Astrocyte (in vitro differentiated cells and primary cell): ENCODE measurements around the gene PHF14. TPM values are rescaled to one million over a fixed set of nuclear protein-coding genes. Genes with fewer than 3 reads are reported as not detected.

ENCODE experiments used
- DNase-seq: peaks from one replicate; pipeline ENCODE4 v3.0.0-alpha.2; 2010; ENCODE audit warnings: low read depth
- FAIRE-seq: peaks from 2 replicates; lab custom pipeline; 2011; peaks lifted over from hg19 to GRCh38; lab: Jason Lieb, UNC
- H2AFZ ChIP-seq: 2 replicates; pipeline ENCODE4 v1.6.0; 2012; ENCODE audit warnings: low read depth, low read length, inconsistent platforms
- H3K27ac ChIP-seq: 2 replicates; pipeline ENCODE4 v1.5.1; 2011; ENCODE audit warnings: low read depth, low read length, inconsistent platforms
- H3K27me3 ChIP-seq: 2 replicates; pipeline ENCODE4 v1.6.0; 2011; ENCODE audit warnings: low read length, inconsistent platforms; ENCODE audit not compliant: insufficient read depth
- H3K36me3 ChIP-seq: 2 replicates; pipeline ENCODE4 v1.5.1; 2011; ENCODE audit warnings: low read length, inconsistent platforms; ENCODE audit not compliant: insufficient read depth
- H3K4me1 ChIP-seq: 2 replicates; pipeline ENCODE4 v1.5.1; 2011; ENCODE audit warnings: low read length, inconsistent platforms; ENCODE audit not compliant: insufficient read depth
- H3K4me2 ChIP-seq: 2 replicates; pipeline ENCODE4 v1.6.0; 2012; ENCODE audit warnings: low read length, inconsistent platforms
- H3K4me3 ChIP-seq: 2 replicates; pipeline ENCODE4 v1.5.1; 2011; ENCODE audit warnings: low read depth, mild to moderate bottlenecking, low read length, inconsistent platforms; ENCODE audit not compliant: insufficient read depth
- H3K79me2 ChIP-seq: 2 replicates; pipeline ENCODE4 v1.6.0; 2012; ENCODE audit warnings: mild to moderate bottlenecking, low read length, inconsistent platforms; ENCODE audit not compliant: insufficient read depth
- H3K9ac ChIP-seq: 2 replicates; pipeline ENCODE4 v1.6.0; 2012; ENCODE audit warnings: mild to moderate bottlenecking, low read length, inconsistent platforms
- H3K9me3 ChIP-seq: 2 replicates; pipeline ENCODE4 v1.5.1; 2012; ENCODE audit warnings: low read depth, mild to moderate bottlenecking, low read length, inconsistent platforms; ENCODE audit not compliant: insufficient read depth
- H4K20me1 ChIP-seq: 2 replicates; pipeline ENCODE4 v1.6.0; 2012; ENCODE audit warnings: low read length, inconsistent platforms; ENCODE audit not compliant: insufficient read depth
- H3K27ac Mint-ChIP-seq: one replicate; pipeline ENCODE4 v1.8.0; 2021; ENCODE audit warnings: mild to moderate bottlenecking, mixed read lengths; ENCODE audit not compliant: unreplicated experiment
- H3K27me3 Mint-ChIP-seq: one replicate; pipeline ENCODE4 v1.8.0; 2021; ENCODE audit warnings: low read depth, mixed read lengths; ENCODE audit not compliant: unreplicated experiment
- H3K36me3 Mint-ChIP-seq: one replicate; pipeline ENCODE4 v1.8.0; 2021; ENCODE audit warnings: low read depth, mixed read lengths; ENCODE audit not compliant: unreplicated experiment
- H3K4me1 Mint-ChIP-seq: one replicate; pipeline ENCODE4 v1.8.0; 2021; ENCODE audit warnings: low read depth, mixed read lengths; ENCODE audit not compliant: unreplicated experiment
- H3K4me3 Mint-ChIP-seq: one replicate; pipeline ENCODE4 v1.8.0; 2021; ENCODE audit warnings: mild to moderate bottlenecking, moderate library complexity, mixed read lengths; ENCODE audit not compliant: unreplicated experiment
- H3K9me3 Mint-ChIP-seq: one replicate; pipeline ENCODE4 v1.8.0; 2021; ENCODE audit warnings: mild to moderate bottlenecking, mixed read lengths; ENCODE audit not compliant: unreplicated experiment
- EZH2 ChIP-seq: IDR thresholded peaks from 2 replicates; pipeline ENCODE4 v1.6.1; 2012; ENCODE audit warnings: mild to moderate bottlenecking, low read length, inconsistent platforms; ENCODE audit not compliant: insufficient read depth
- total RNA-seq: library from RNA; stranded (reverse); gene quantifications from 2 replicates; pipeline ENCODE4 v1.2.1, GENCODE V29; 2021
- TF ChIP-seq, protein P1 (sequence below): IDR thresholded peaks from 2 replicates; pipeline ENCODE4 v1.5.1; 2011; ENCODE audit warnings: low read depth, mild to moderate bottlenecking, inconsistent platforms, low read length, moderate library complexity; ENCODE audit not compliant: insufficient read depth

Gene PHF14
- total RNA-seq, 1 donor from 2014 or later = 28.8 TPM

DNA sequence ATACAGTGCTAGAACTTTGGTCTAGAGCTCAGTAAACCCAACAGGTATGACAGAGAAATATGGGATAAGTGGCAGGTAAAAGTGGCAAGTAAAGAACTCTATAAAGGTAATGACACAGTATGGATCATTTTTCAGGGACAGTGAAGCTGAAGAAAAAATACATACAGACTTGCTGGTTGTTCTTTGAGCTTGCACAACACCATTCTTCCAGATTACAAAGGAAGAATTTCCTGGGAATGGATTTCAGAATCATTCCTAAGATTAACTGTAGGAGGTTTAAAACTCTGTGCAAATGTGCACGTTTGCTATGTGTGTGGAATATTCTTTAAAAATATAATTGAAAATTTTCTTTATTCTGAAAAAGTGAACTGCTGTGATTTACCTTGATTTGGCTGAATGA is 36.0 kb downstream of the PHF14 start:
- H3K9me3 Mint-ChIP-seq = no peaks in the 10 kb centered on the region
- FAIRE-seq (no peak), DNase-seq (no peak)
- Histone ChIP-seq H3K27me3 (no peaks in the 10 kb centered on the region), H3K4me2 (no peak overlapping the region), H3K27ac (no peak overlapping the region), H4K20me1 (peaks cover 9% of the 10 kb centered on the region), H3K36me3 (no peaks in the 10 kb centered on the region), H3K9ac (no peak overlapping the region), H3K4me1 (no peaks in the 10 kb centered on the region), H3K79me2 (peaks cover 31% of the 10 kb centered on the region), H3K9me3 (no peaks in the 10 kb centered on the region), H3K4me3 (no peak overlapping the region), H2AFZ (no peak overlapping the region)
- H3K27ac Mint-ChIP-seq = no peak overlapping the region
- TF ChIP-seq, protein P1, sequence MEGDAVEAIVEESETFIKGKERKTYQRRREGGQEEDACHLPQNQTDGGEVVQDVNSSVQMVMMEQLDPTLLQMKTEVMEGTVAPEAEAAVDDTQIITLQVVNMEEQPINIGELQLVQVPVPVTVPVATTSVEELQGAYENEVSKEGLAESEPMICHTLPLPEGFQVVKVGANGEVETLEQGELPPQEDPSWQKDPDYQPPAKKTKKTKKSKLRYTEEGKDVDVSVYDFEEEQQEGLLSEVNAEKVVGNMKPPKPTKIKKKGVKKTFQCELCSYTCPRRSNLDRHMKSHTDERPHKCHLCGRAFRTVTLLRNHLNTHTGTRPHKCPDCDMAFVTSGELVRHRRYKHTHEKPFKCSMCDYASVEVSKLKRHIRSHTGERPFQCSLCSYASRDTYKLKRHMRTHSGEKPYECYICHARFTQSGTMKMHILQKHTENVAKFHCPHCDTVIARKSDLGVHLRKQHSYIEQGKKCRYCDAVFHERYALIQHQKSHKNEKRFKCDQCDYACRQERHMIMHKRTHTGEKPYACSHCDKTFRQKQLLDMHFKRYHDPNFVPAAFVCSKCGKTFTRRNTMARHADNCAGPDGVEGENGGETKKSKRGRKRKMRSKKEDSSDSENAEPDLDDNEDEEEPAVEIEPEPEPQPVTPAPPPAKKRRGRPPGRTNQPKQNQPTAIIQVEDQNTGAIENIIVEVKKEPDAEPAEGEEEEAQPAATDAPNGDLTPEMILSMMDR = no peak
- TF ChIP-seq EZH2 = no peak
- no peak overlapping the region for H3K4me3 Mint-ChIP-seq
- peaks cover 10% of the 10 kb centered on the region for H3K36me3 Mint-ChIP-seq
- no peaks in the 10 kb centered on the region for H3K4me1 Mint-ChIP-seq
- no peaks in the 10 kb centered on the region for H3K27me3 Mint-ChIP-seq

DNA sequence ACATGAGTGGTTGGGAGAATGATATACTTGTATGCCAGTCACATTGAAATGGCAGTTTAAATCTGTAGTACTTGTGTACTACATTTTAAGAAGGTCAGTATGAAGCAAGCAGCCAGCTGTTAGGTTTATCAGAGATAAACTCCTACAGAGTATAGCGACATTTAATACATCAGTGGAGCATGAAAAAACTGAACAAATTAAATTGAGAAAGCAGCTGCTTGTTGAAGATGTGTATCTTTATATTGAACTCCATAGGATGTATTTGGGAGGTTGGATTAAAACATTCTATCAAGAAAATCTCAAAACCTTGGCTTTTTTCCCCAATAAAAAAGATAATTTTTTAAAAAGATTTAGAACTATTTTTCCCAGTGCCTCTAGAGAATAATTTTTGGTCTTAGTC is 47.8 kb downstream of the PHF14 start:
- no peak overlapping the region for H3K4me2 ChIP-seq
- no peak overlapping the region for H3K9ac ChIP-seq
- peaks cover 22% of the 10 kb centered on the region for H3K79me2 ChIP-seq
- no peak for FAIRE-seq
- no peak for DNase-seq
- H3K36me3 Mint-ChIP-seq = peaks cover 12% of the 10 kb centered on the region
- H3K4me3 Mint-ChIP-seq = no peak overlapping the region
- TF ChIP-seq EZH2 = no peak
- TF ChIP-seq, protein P1 = no peak
- H3K27ac Mint-ChIP-seq = no peak overlapping the region
- no peaks in the 10 kb centered on the region for H3K4me1 Mint-ChIP-seq
- no peak overlapping the region for H2AFZ ChIP-seq
- H3K36me3 ChIP-seq = peaks cover 3% of the 10 kb centered on the region
- no peaks in the 10 kb centered on the region for H3K27me3 Mint-ChIP-seq
- peaks cover 16% of the 10 kb centered on the region for H4K20me1 ChIP-seq
- no peaks in the 10 kb centered on the region for H3K4me1 ChIP-seq
- H3K27me3 ChIP-seq = no peaks in the 10 kb centered on the region
- H3K27ac ChIP-seq = no peak overlapping the region
- peaks cover 2% of the 10 kb centered on the region for H3K9me3 Mint-ChIP-seq
- H3K9me3 ChIP-seq = no peaks in the 10 kb centered on the region
- no peak overlapping the region for H3K4me3 ChIP-seq

DNA sequence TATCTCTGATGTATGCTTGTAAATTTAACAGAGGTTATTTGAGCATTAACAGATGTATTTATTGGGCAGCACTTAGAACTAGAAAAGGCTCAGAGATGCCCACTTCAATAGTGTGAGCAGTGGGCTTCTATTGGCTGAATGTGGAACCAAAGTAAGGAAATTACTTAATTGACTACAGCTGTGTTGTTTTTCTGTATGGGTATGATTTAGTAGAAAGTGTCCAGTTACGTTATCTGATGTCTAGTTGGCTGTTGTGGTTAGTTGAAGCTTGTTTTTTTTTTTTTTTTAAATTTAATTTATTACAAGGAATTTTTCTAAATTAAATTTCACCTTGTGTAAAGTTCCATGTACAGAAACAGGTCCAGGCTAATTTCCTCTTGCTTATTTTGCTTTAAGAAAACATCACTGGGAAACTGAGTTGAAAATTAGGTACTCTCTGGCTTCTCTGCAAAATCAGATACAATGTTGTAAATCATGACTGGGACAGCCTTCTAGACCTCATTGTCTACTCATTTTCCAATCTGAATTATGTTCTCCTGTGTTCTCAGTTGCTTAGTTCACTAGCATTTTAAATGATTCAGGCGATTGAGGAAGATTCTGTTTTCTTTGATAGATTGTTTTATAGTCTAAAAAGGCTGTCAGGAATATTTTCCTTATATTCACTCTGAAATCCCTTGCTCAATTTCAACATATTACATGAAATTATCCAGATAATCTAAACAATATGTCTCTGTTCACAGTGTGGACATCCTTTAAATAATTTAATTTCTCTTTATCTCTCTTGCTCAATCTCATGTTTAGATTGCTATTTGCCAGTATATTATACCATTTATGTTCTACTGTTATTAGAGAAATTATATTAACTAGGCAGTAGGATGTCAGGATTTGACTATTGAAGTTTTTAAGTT is 53.0 kb downstream of the PHF14 start:
- no peaks in the 10 kb centered on the region for H3K27me3 ChIP-seq
- peaks cover 3% of the 10 kb centered on the region for H4K20me1 ChIP-seq
- H3K27ac ChIP-seq = no peak overlapping the region
- H3K4me1 ChIP-seq = no peaks in the 10 kb centered on the region
- DNase-seq (no peak), FAIRE-seq (no peak)
- peaks cover 3% of the 10 kb centered on the region for H3K79me2 ChIP-seq
- peaks cover 2% of the 10 kb centered on the region for H3K9me3 Mint-ChIP-seq
- no peak overlapping the region for H3K27ac Mint-ChIP-seq
- H3K27me3 Mint-ChIP-seq = no peaks in the 10 kb centered on the region
- no peaks in the 10 kb centered on the region for H3K4me1 Mint-ChIP-seq
- TF ChIP-seq EZH2 = no peak
- TF ChIP-seq, protein P1 = no peak
- H3K9me3 ChIP-seq = no peaks in the 10 kb centered on the region
- H3K4me3 ChIP-seq = no peak overlapping the region
- peaks cover 3% of the 10 kb centered on the region for H3K36me3 ChIP-seq
- no peak overlapping the region for H3K4me3 Mint-ChIP-seq
- no peak overlapping the region for H3K9ac ChIP-seq
- H3K4me2 ChIP-seq = no peak overlapping the region
- H2AFZ ChIP-seq = no peak overlapping the region
- peaks cover 12% of the 10 kb centered on the region for H3K36me3 Mint-ChIP-seq
